K562 (cell line): ENCODE data around the gene CLSTN1. TPM values are rescaled to one million over a fixed set of nuclear protein-coding genes. Genes with fewer than 3 reads are reported as not detected.

ENCODE experiments used
- ETV1 ChIP-seq: fragments of 450-650 bp; conservative IDR thresholded peaks from 2 replicates; pipeline ENCODE4 v1.6.1; 2016; ENCODE audit warnings: missing genetic modification characterization, control low read depth, low read depth, missing compliant biosample characterization
- JUND ChIP-seq, 2 experiments: IDR thresholded peaks; 2 replicates in 1 of 2; 3 replicates in 1 of 2; pipeline ENCODE4 v1.6.1; 2011; ENCODE audit warnings: borderline replicate concordance in 2 of 2, low read depth in 2 of 2, low read length in 2 of 2, improper control_type of control experiment in 1 of 2, missing biosample characterization in 1 of 2, missing genetic modification characterization in 1 of 2, missing genetic modification reagents in 1 of 2
- MCM7 ChIP-seq, 2 experiments: fragments of 450-650 bp; IDR thresholded peaks; 2 replicates each; pipeline ENCODE4 v1.6.1; 2016 to 2018
- NR2F6 ChIP-seq: fragments of 450-650 bp; formaldehyde crosslinking; IDR thresholded peaks from 2 replicates; pipeline ENCODE4 v1.4.0; 2020; ENCODE audit warnings: mild to moderate bottlenecking
- PML ChIP-seq: IDR thresholded peaks from 2 replicates; pipeline ENCODE4 v1.6.1; 2012; ENCODE audit warnings: low read length, inconsistent platforms
- RFX5 ChIP-seq: IDR thresholded peaks from 2 replicates; pipeline ENCODE4 v1.6.1; 2011; ENCODE audit warnings: low read depth, mild to moderate bottlenecking, improper control_type of control experiment, low read length
- SMARCC2 ChIP-seq: fragments of 450-650 bp; IDR thresholded peaks from 2 replicates; pipeline ENCODE4 v1.6.1; 2017; ENCODE audit warnings: antibody characterized with exemption, moderate library complexity, mild to moderate bottlenecking, low read depth
- SREBF2 ChIP-seq: sonication (generic); formaldehyde crosslinking; IDR thresholded peaks from 2 replicates; pipeline ENCODE4 v1.4.0; 2020; ENCODE audit warnings: mild to moderate bottlenecking, missing genetic modification reagents
- SUPT5H ChIP-seq: fragments of 450-650 bp; IDR thresholded peaks from 2 replicates; pipeline ENCODE4 v1.6.1; 2016
- TAF1 ChIP-seq: IDR thresholded peaks from 2 replicates; pipeline ENCODE4 v1.6.1; 2011; ENCODE audit warnings: mild to moderate bottlenecking, low read length, moderate library complexity; ENCODE audit not compliant: insufficient read depth, control insufficient read depth, severe bottlenecking; ENCODE audit errors: extremely low read depth
- ZNF445 ChIP-seq: fragments of 250-450 bp; sonication (Bioruptor Pico); IDR thresholded peaks from 2 replicates; pipeline ENCODE4 v1.4.0; 2020; ENCODE audit warnings: low read depth, mild to moderate bottlenecking, moderate library complexity
- ZNF76 ChIP-seq: fragments of 250-450 bp; sonication (Bioruptor Pico); IDR thresholded peaks from 2 replicates; pipeline ENCODE4 v1.4.0; 2020; ENCODE audit warnings: mild to moderate bottlenecking, moderate library complexity, borderline replicate concordance
- ZNF785 ChIP-seq: fragments of 250-450 bp; sonication (Bioruptor Pico); IDR thresholded peaks from 2 replicates; pipeline ENCODE4 v1.4.0; 2020; ENCODE audit warnings: mild to moderate bottlenecking
- polyA plus RNA-seq, 8 experiments: library from polyadenylated mRNA; depleted of rRNA in 4 of 8; stranded (reverse) in 5 of 8; unstranded in 3 of 8; fragments of >200 nt; fragmentation: Nextera tagmentation in 2 of 8; fragmentation: Illumina TruSeq in 1 of 8; extraction: Ambion mirVana in 2 of 8; extraction: Trizol in 1 of 8; gene quantifications; 2 replicates each; pipeline versions ENCODE4 v1.2.1 to v1.2.3, GENCODE V29; 2011 to 2014; ENCODE audit warnings: inconsistent platforms in 1 of 8, missing spikeins in 1 of 8
- total RNA-seq, 7 experiments: library from RNA; depleted of rRNA in 6 of 7; stranded (reverse); fragments of >200 nt in 6 of 7; fragmentation: Illumina TruSeq in 2 of 7; extraction: Trizol in 2 of 7; gene quantifications; 2 replicates each; pipeline versions ENCODE4 v1.2.1 to v1.2.3, GENCODE V29; 2011 to 2021; ENCODE audit warnings: low replicate concordance in 1 of 7
- TF ChIP-seq, protein P1 (sequence below), 2 experiments: fragments of 450-650 bp in 1 of 2; sonication (generic) in 1 of 2; formaldehyde crosslinking in 1 of 2; IDR thresholded peaks; 2 replicates each; pipeline versions ENCODE4 v1.7.1 to v1.9.0; 2016 to 2022; ENCODE audit warnings: inconsistent platforms in 1 of 2, mild to moderate bottlenecking in 1 of 2, missing genetic modification reagents in 1 of 2
- TF ChIP-seq, protein P2 (sequence below): fragments of 250-450 bp; sonication (Bioruptor Pico); IDR thresholded peaks from 2 replicates; pipeline ENCODE4 v1.9.0; 2021; ENCODE audit warnings: mild to moderate bottlenecking
- TF ChIP-seq, protein P3 (sequence below), 2 experiments: IDR thresholded peaks; 2 replicates each; pipeline ENCODE4 v1.6.1; 2011; ENCODE audit warnings: borderline replicate concordance in 1 of 2, control low read depth in 1 of 2, low read depth in 1 of 2, low read length in 1 of 2, mild to moderate bottlenecking in 1 of 2, mixed read lengths in 1 of 2, moderate library complexity in 1 of 2; ENCODE audit not compliant: insufficient read depth in 1 of 2, insufficient read length in 1 of 2, poor library complexity in 1 of 2, severe bottlenecking in 1 of 2; ENCODE audit errors: extremely low read depth in 1 of 2

CLSTN1 gene
- total and polyA plus RNA-seq, 9 of the 15 experiments (the other 6 are each of a cell fraction or from before 2014, with no cell fraction given): 1.1 to 32.5 (median 13.3) TPM

DNA sequence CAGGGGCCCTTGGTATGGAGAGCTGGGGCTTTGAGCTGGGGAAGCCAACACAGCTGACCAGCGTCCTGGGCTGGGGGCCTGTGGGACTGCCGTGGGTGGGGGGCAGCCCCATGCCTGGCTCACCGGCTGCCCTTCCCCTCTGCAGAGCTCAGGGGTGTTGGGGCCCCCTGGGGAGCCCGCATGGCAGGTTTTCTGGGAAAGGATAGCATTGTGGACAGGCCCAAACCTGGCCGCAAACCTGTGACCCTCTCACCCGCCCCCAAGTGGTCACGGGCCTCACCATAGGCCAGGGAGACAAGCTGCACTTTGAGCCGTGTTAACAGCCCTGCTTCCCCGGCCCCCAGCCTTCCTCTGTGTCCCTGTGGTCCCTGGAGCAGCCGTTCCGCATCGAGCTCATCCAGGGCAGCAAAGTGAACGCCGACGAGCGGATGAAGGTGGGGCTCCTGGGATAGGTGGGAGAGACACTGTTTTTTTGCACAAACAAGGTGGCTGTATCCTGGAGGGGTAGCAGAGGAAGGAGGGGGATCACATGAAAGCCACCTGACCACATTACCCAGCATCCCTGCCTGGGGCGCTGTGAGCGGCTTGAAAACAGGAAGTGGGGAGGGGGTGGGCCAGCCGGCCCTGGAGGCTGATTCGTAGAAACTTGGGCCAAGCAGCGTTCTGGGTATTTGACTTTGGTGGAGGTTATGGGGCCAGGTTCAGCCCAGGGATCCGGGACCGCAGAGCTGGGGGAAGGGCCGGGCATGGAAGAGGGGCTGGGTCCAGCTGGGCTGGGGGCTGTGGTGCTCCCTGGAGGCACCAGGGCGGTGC, 106.4 kb downstream of the CLSTN1 start (continued):
- TF ChIP-seq, protein P1, sequence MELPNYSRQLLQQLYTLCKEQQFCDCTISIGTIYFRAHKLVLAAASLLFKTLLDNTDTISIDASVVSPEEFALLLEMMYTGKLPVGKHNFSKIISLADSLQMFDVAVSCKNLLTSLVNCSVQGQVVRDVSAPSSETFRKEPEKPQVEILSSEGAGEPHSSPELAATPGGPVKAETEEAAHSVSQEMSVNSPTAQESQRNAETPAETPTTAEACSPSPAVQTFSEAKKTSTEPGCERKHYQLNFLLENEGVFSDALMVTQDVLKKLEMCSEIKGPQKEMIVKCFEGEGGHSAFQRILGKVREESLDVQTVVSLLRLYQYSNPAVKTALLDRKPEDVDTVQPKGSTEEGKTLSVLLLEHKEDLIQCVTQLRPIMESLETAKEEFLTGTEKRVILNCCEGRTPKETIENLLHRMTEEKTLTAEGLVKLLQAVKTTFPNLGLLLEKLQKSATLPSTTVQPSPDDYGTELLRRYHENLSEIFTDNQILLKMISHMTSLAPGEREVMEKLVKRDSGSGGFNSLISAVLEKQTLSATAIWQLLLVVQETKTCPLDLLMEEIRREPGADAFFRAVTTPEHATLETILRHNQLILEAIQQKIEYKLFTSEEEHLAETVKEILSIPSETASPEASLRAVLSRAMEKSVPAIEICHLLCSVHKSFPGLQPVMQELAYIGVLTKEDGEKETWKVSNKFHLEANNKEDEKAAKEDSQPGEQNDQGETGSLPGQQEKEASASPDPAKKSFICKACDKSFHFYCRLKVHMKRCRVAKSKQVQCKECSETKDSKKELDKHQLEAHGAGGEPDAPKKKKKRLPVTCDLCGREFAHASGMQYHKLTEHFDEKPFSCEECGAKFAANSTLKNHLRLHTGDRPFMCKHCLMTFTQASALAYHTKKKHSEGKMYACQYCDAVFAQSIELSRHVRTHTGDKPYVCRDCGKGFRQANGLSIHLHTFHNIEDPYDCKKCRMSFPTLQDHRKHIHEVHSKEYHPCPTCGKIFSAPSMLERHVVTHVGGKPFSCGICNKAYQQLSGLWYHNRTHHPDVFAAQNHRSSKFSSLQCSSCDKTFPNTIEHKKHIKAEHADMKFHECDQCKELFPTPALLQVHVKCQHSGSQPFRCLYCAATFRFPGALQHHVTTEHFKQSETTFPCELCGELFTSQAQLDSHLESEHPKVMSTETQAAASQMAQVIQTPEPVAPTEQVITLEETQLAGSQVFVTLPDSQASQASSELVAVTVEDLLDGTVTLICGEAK (IDR thresholded peaks at IDR 0.05): peak; percentile 69
- TF ChIP-seq, protein P1 (CRISPR knock-in tag; IDR thresholded peaks at IDR 0.05): no peak
- TF ChIP-seq SMARCC2: no peak; the same call in 1 of the 2 replicates
- TF ChIP-seq ZNF445 (CRISPR knock-in tag): no peak
- TF ChIP-seq SUPT5H: peak; percentile 82
- TF ChIP-seq, protein P2, sequence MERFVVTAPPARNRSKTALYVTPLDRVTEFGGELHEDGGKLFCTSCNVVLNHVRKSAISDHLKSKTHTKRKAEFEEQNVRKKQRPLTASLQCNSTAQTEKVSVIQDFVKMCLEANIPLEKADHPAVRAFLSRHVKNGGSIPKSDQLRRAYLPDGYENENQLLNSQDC: no peak
- TF ChIP-seq ZNF76: no peak; the same call in 1 of the 2 replicates
- TF ChIP-seq NR2F6 (CRISPR knock-in tag): no peak
- peak; percentile 67 for TF ChIP-seq JUND (IDR thresholded peaks at IDR 0.05; ENCODE audit: borderline replicate concordance, low read depth, low read length)
- TF ChIP-seq JUND (tag; IDR thresholded peaks at IDR 0.05; ENCODE audit: borderline replicate concordance, low read depth, low read length): peak; percentile 65; the same call in 1 of the 3 replicates
- TF ChIP-seq, protein P3, sequence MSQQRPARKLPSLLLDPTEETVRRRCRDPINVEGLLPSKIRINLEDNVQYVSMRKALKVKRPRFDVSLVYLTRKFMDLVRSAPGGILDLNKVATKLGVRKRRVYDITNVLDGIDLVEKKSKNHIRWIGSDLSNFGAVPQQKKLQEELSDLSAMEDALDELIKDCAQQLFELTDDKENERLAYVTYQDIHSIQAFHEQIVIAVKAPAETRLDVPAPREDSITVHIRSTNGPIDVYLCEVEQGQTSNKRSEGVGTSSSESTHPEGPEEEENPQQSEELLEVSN (IDR thresholded peaks at IDR 0.05; ENCODE audit: borderline replicate concordance in 1 of 2, extremely low read depth in 1 of 2, insufficient read depth in 1 of 2, insufficient read length in 1 of 2, low read depth in 1 of 2, low read length in 1 of 2, poor library complexity in 1 of 2, severe bottlenecking in 1 of 2): peak; percentile 27 to 38
- 0 out of 2 replicates have a peak, but pooled peaks have one; percentile 8 for TF ChIP-seq PML
- no peak for TF ChIP-seq ZNF785 (CRISPR knock-in tag)
- TF ChIP-seq MCM7 (IDR thresholded peaks at IDR 0.05): no peak
- TF ChIP-seq ETV1 (tag): peak; percentile 94
- no peak for TF ChIP-seq SREBF2 (CRISPR knock-in tag)
- peak; percentile 73 for TF ChIP-seq TAF1
- no peak for TF ChIP-seq RFX5
